ENCODE data around the gene GRIK5. TPM values are rescaled to one million over a fixed set of nuclear protein-coding genes. Genes with fewer than 3 reads are reported as not detected.

Gene GRIK5
- total RNA-seq, 1 donor, result not detected

DNA sequence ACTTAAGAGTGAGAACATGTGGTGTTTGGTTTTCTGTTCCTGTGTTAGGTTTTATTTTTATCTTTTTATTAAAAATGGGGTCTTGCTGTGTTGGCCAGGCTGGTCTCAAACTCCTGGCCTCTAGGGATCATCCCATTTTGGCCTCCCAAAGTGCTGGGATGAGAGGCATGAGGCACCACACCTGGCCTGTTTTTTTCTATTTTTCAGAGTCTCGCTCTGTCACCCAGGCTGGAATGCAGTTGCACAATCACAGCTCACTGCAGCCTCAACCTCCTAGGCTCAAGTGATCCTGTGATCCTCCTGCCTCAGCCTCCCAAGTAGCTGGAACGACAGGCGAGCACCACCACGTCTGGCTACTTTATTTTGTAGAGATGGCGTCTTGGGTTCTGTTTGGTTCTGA is 13.5 kb upstream of the GRIK5 start:
- H3K4me3 ChIP-seq (ENCODE audit: low read depth, low read length), result no peak overlapping the region
- DNase-seq (ENCODE audit: low read depth), result no peak
- TF ChIP-seq, protein P1, sequence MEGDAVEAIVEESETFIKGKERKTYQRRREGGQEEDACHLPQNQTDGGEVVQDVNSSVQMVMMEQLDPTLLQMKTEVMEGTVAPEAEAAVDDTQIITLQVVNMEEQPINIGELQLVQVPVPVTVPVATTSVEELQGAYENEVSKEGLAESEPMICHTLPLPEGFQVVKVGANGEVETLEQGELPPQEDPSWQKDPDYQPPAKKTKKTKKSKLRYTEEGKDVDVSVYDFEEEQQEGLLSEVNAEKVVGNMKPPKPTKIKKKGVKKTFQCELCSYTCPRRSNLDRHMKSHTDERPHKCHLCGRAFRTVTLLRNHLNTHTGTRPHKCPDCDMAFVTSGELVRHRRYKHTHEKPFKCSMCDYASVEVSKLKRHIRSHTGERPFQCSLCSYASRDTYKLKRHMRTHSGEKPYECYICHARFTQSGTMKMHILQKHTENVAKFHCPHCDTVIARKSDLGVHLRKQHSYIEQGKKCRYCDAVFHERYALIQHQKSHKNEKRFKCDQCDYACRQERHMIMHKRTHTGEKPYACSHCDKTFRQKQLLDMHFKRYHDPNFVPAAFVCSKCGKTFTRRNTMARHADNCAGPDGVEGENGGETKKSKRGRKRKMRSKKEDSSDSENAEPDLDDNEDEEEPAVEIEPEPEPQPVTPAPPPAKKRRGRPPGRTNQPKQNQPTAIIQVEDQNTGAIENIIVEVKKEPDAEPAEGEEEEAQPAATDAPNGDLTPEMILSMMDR (IDR thresholded peaks at IDR 0.05; ENCODE audit: insufficient read depth, low read depth, low read length), result no peak

DNA sequence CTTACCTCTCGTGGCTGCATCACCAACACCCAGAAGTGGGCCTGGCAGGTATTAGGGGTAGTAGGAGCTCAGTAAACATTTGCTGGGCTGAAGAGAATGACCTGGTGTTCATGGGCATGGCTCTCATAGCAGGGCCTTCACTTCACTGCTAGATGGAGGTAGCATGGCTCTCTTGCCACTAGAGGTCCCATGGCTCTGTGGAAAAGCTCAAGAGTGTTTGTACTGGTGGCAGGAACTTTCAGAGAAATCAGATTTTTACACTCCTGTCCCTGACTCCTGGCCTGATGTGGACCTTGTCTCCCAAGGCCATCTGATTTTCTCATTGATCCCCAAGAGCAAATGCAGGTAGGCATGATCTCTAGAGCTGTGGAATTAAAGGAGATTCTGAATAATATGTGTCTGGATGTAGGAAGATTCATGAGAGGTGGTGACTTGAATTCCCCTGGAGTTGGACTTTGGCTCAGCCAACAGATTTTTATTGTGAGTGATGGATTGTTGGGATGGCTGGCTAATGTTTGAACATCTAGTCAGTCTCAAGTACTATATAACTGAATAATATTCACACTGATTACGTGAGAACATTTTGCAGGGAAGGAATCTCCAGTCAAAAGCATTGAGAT is 11.7 kb upstream of the GRIK5 start:
- TF ChIP-seq, protein P1 (IDR thresholded peaks at IDR 0.05; ENCODE audit: insufficient read depth, low read depth, low read length), result peak; percentile 57
- no peak overlapping the region for H3K4me3 ChIP-seq (ENCODE audit: low read depth, low read length)
- DNase-seq (ENCODE audit: low read depth), result peak; percentile 45

DNA sequence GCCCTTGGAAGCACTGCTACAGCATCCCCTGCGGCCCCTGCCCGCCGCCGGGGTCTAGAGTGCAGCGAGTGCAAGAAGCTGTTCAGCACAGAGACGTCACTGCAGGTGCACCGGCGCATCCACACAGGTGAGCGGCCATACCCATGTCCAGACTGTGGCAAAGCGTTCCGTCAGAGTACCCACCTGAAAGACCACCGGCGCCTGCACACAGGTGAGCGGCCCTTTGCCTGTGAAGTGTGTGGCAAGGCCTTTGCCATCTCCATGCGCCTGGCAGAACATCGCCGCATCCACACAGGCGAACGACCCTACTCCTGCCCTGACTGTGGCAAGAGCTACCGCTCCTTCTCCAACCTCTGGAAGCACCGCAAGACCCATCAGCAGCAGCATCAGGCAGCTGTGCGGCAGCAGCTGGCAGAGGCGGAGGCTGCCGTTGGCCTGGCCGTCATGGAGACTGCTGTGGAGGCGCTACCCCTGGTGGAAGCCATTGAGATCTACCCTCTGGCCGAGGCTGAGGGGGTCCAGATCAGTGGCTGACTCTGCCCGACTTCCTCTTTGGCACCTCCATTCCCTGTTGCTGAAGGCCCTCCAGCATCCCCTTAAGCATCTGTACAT is 10.9 kb upstream of the GRIK5 start:
- no peak overlapping the region for H3K4me3 ChIP-seq (ENCODE audit: low read depth, low read length)
- no peak for DNase-seq (ENCODE audit: low read depth)
- TF ChIP-seq, protein P1 (IDR thresholded peaks at IDR 0.05; ENCODE audit: insufficient read depth, low read depth, low read length), result no peak

DNA sequence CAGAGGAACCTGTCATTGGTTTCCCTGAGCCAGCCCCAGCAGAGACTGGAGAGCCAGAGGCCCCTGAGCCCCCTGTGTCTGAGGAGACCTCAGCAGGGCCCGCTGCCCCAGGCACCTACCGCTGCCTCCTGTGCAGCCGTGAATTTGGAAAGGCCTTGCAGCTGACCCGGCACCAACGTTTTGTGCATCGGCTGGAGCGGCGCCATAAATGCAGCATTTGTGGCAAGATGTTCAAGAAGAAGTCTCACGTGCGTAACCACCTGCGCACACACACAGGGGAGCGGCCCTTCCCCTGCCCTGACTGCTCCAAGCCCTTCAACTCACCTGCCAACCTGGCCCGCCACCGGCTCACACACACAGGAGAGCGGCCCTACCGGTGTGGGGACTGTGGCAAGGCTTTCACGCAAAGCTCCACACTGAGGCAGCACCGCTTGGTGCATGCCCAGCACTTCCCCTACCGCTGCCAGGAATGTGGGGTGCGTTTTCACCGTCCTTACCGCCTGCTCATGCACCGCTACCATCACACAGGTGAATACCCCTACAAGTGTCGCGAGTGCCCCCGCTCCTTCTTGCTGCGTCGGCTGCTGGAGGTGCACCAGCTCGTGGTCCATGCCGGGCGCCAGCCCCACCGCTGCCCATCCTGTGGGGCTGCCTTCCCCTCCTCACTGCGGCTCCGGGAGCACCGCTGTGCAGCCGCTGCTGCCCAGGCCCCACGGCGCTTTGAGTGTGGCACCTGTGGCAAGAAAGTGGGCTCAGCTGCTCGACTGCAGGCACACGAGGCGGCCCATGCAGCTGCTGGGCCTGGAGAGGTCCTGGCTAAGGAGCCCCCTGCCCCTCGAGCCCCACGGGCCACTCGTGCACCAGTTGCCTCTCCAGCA is 10.1 kb upstream of the GRIK5 start:
- DNase-seq (ENCODE audit: low read depth), result no peak
- TF ChIP-seq, protein P1 (IDR thresholded peaks at IDR 0.05; ENCODE audit: insufficient read depth, low read depth, low read length), result no peak
- H3K4me3 ChIP-seq (ENCODE audit: low read depth, low read length), result no peak overlapping the region

DNA sequence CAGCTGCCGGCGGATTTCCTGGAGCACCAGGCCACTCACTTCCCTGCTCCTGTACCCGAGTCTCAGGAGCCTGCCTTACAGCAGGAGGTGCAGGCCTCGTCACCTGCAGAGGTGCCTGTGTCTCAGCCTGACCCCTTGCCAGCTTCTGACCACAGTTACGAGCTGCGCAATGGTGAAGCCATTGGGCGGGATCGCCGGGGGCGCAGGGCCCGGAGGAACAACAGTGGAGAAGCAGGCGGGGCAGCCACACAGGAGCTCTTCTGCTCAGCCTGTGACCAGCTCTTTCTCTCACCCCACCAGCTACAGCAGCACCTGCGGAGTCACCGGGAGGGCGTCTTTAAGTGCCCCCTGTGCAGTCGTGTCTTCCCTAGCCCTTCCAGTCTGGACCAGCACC is 9.3 kb upstream of the GRIK5 start:
- no peak overlapping the region for H3K4me3 ChIP-seq (ENCODE audit: low read depth, low read length)

DNA sequence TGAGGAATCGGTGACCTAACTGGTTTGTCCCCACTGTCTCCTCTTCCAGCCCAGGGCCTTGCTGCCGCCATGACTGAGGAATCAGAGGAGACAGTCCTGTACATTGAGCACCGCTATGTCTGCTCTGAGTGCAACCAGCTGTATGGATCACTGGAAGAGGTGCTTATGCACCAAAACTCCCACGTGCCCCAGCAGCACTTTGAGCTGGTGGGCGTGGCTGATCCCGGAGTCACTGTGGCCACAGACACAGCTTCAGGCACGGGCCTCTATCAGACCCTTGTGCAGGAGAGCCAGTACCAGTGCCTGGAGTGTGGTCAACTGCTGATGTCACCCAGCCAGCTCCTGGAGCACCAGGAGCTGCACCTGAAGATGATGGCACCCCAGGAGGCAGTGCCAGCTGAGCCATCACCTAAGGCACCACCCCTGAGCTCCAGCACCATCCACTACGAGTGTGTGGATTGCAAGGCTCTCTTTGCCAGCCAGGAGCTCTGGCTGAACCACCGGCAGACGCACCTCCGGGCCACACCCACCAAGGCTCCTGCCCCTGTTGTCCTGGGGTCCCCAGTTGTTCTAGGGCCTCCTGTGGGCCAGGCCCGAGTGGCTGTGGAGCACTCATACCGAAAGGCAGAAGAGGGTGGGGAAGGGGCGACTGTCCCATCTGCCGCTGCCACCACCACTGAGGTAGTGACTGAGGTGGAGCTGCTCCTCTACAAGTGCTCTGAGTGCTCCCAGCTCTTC is 8.7 kb upstream of the GRIK5 start:
- no peak overlapping the region for H3K4me3 ChIP-seq (ENCODE audit: low read depth, low read length)
- DNase-seq (ENCODE audit: low read depth), result no peak
- TF ChIP-seq, protein P1 (IDR thresholded peaks at IDR 0.05; ENCODE audit: insufficient read depth, low read depth, low read length), result no peak

More for the DNA sequence above, 9.3 kb upstream of the GRIK5 start:
- DNase-seq (ENCODE audit: low read depth), result no peak
- TF ChIP-seq, protein P1 (IDR thresholded peaks at IDR 0.05; ENCODE audit: insufficient read depth, low read depth, low read length), result no peak

Measured in fibroblast of villous mesenchyme (primary cell).